Ascending aorta (tissue), 2 donors: ENCODE results near the gene RESP18. TPM values are rescaled to one million over a fixed set of nuclear protein-coding genes. Genes with fewer than 3 reads are reported as not detected.

Experiments used
- DNase-seq, 2 donors: peaks; one replicate each; pipeline ENCODE4 v3.0.0-alpha.2; 2019; ENCODE audit warnings: low spot score in 2 of 2
- H3K27ac ChIP-seq, 2 donors: fragments of 200-600 bp; sonication (generic); one replicate each; pipeline ENCODE4 v1.5.1; 2016 to 2017; ENCODE audit warnings: mild to moderate bottlenecking in 1 of 2
- H3K27me3 ChIP-seq: fragments of 200-600 bp; sonication (generic); one replicate; pipeline ENCODE4 v1.5.1; 2017
- H3K36me3 ChIP-seq, 2 donors: fragments of 200-600 bp; sonication (generic); one replicate each; pipeline ENCODE4 v1.5.1; 2016
- H3K4me1 ChIP-seq, 2 donors: fragments of 200-600 bp; sonication (generic); one replicate each; pipeline ENCODE4 v1.5.1; 2016 to 2017; ENCODE audit warnings: mild to moderate bottlenecking in 1 of 2
- H3K4me3 ChIP-seq, 2 donors: fragments of 200-600 bp; sonication (generic); one replicate each; pipeline ENCODE4 v1.5.1; 2016 to 2017; ENCODE audit warnings: mild to moderate bottlenecking in 1 of 2
- H3K9me3 ChIP-seq, 2 donors: fragments of 200-600 bp; sonication (generic); one replicate each; pipeline ENCODE4 v1.5.1; 2016
- CTCF ChIP-seq, 3 experiments: fragments of 200-600 bp in 2 of 3; fragments of 450-650 bp in 1 of 3; sonication (generic) in 2 of 3; IDR thresholded peaks; one replicate each; pipeline ENCODE4 v1.5.1; 2016 to 2019; ENCODE audit warnings: antibody characterized with exemption in 3 of 3, mild to moderate bottlenecking in 1 of 3, moderate library complexity in 1 of 3
- intact Hi-C: fragments of 100-400 bp; cut with DNase I; formaldehyde crosslinking; loops from one replicate; pipeline ENCODE4 v1.15.1; 2023
- total RNA-seq: library from RNA; depleted of rRNA; stranded (reverse); fragments of >200 nt; gene quantifications from one replicate; pipeline ENCODE4 v1.1.0, GENCODE V29; 2016

The RESP18 gene
- total RNA-seq, 1 donor from 2014 or later, result not detected

- H3K27me3 ChIP-seq, result no peaks in the 10 kb centered on the region
- no peak for DNase-seq
- H3K36me3 ChIP-seq, result no peaks in the 10 kb centered on the region
- H3K9me3 ChIP-seq, result no peaks in the 10 kb centered on the region
- no peak for TF ChIP-seq CTCF (IDR thresholded peaks at IDR 0.05)
- peaks cover 0 to 8% of the 10 kb centered on the region in 2 donors for H3K4me1 ChIP-seq
- H3K27ac ChIP-seq, result no peak overlapping the region
- no peak overlapping the region for H3K4me3 ChIP-seq
- intact Hi-C loops, result loop anchor here (5.0 to 10.0 kb wide), 2 partner anchors 235 to 242 kb away; no protein-coding TSS in a partner anchor
These were observed 33.2 kb downstream of the RESP18 start for GRCh38 chr2:219299372-219299760.

GRCh38 chr2:219298759-219299371 is 33.7 kb downstream of the RESP18 start:
- peak; percentile 96 to 99 (median 99) for TF ChIP-seq CTCF (IDR thresholded peaks at IDR 0.05)
- Histone ChIP-seq H3K9me3 (no peaks in the 10 kb centered on the region), H3K27me3 (no peaks in the 10 kb centered on the region), H3K4me3 (no peak overlapping the region), H3K36me3 (no peaks in the 10 kb centered on the region), H3K4me1 (peaks cover 0 to 10% of the 10 kb centered on the region in 2 donors), H3K27ac (no peak overlapping the region)
- DNase-seq, result peak in 1 of 2 donors; percentile 92
- intact Hi-C loops, result loop anchor here (1.0 to 10.0 kb wide), 4 partner anchors 128 to 242 kb away; partner anchors contain the start of gene NHEJ1

GRCh38 chr2:219297766-219298456 is 34.6 kb downstream of the RESP18 start:
- H3K27me3 ChIP-seq, result no peaks in the 10 kb centered on the region
- no peak for DNase-seq
- H3K4me3 ChIP-seq, result no peak overlapping the region
- H3K4me1 ChIP-seq, result peaks cover 0 to 10% of the 10 kb centered on the region in 2 donors
- TF ChIP-seq CTCF (IDR thresholded peaks at IDR 0.05), result no peak
- no peaks in the 10 kb centered on the region for H3K9me3 ChIP-seq
- H3K27ac ChIP-seq, result no peak overlapping the region
- no peaks in the 10 kb centered on the region for H3K36me3 ChIP-seq
- intact Hi-C loops, result loop anchor here (1.0 to 10.0 kb wide), 4 partner anchors 127 to 241 kb away; partner anchors contain the start of gene NHEJ1

GRCh38 chr2:219296631-219297391 is 35.7 kb downstream of the RESP18 start:
- H3K9me3 ChIP-seq, result no peaks in the 10 kb centered on the region
- intact Hi-C loops, result loop anchor here (5.0 to 10.0 kb wide), 2 partner anchors 238 to 240 kb away; no protein-coding TSS in a partner anchor
- H3K4me1 ChIP-seq, result peaks cover 0 to 10% of the 10 kb centered on the region in 2 donors

More at GRCh38 chr2:219296631-219297391, 35.7 kb downstream of the RESP18 start:
- no peak overlapping the region for H3K4me3 ChIP-seq
- DNase-seq, result no peak
- H3K27ac ChIP-seq, result no peak overlapping the region
- no peaks in the 10 kb centered on the region for H3K36me3 ChIP-seq
- no peaks in the 10 kb centered on the region for H3K27me3 ChIP-seq
- TF ChIP-seq CTCF (IDR thresholded peaks at IDR 0.05), result no peak
